HG02973 (cell line): ENCODE results near the gene EYA2.

ENCODE experiments used
- ATAC-seq: cut with Tn5 transposase; IDR thresholded peaks from one replicate; pipeline ENCODE4 v1.9.1; 2021; ENCODE audit warnings: moderate library complexity; ENCODE audit not compliant: unreplicated experiment

Gene EYA2

DNA sequence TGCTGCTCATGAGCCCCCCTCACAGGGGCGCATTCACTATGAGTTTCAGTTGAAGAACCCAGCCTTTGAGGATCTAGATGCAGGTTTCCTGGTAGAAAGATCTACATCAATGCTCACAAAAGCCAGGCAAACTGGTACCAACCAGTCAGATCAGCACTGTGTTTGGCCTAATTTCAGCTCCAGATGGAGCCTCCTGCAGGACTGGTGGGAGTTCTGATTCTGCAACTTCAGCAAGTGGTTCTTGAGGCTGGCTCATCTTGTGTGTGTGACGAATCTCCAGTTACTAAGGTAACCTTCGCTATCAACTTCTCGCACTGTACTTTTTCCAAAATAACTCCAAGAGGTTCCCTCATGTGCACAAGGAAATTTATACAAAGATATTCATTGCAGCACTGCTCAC, 343.1 kb downstream of the EYA2 start:
- no peak for ATAC-seq
